ENCODE data around the gene LCTL.

- TF ChIP-seq POLR2A (IDR thresholded peaks at IDR 0.05) (no peak), CTCF (IDR thresholded peaks at IDR 0.05 in 4 of 5, conservative IDR thresholded peaks at IDR 0.05 in 1 of 5) (no peak)
Observed at GRCh38 chr15:66594344-66594743, 28.5 kb upstream of the LCTL start.

Measured in gastrocnemius medialis (tissue), 4 donors.